Sigmoid colon (tissue), 7 donors: Measurements from ENCODE around the gene STX18. TPM values are rescaled to one million over a fixed set of nuclear protein-coding genes. Genes with fewer than 3 reads are reported as not detected.

Experiments used
- DNase-seq: peaks from one replicate; pipeline ENCODE4 v3.0.0-alpha.2; 2019
- H3K27ac ChIP-seq, 4 donors: fragments of 200-600 bp; sonication (generic); one replicate each; pipeline ENCODE4 v1.5.1; 2016 to 2019; ENCODE audit warnings: mild to moderate bottlenecking in 1 of 4
- H3K27me3 ChIP-seq, 3 donors: fragments of 200-600 bp; sonication (generic); one replicate each; pipeline ENCODE4 v1.5.1; 2019; ENCODE audit warnings: mild to moderate bottlenecking in 1 of 3
- H3K36me3 ChIP-seq, 4 donors: fragments of 200-600 bp; sonication (generic); one replicate each; pipeline ENCODE4 v1.5.1; 2016 to 2019
- H3K4me1 ChIP-seq, 4 donors: fragments of 200-600 bp; sonication (generic); one replicate each; pipeline ENCODE4 v1.5.1; 2017 to 2019
- H3K4me3 ChIP-seq, 4 donors: fragments of 200-600 bp; sonication (generic); one replicate each; pipeline ENCODE4 v1.5.1; 2017 to 2019; ENCODE audit warnings: mild to moderate bottlenecking in 2 of 4, moderate library complexity in 1 of 4
- H3K9me3 ChIP-seq, 4 donors: fragments of 200-600 bp in 3 of 4; sonication (generic) in 3 of 4; one replicate each; pipeline versions ENCODE4 v1.5.1 to v1.6.1; 2013 to 2019
- EP300 ChIP-seq, 4 donors: sonication (generic); formaldehyde crosslinking; IDR thresholded peaks; one replicate each; pipeline ENCODE4 v1.6.1; 2017; ENCODE audit warnings: antibody characterized with exemption in 4 of 4
- POLR2A ChIP-seq, 2 donors: fragments of 450-650 bp; IDR thresholded peaks; one replicate each; pipeline ENCODE4 v1.6.1; 2016; ENCODE audit warnings: antibody characterized with exemption in 2 of 2, mild to moderate bottlenecking in 2 of 2, moderate library complexity in 2 of 2
- POLR2AphosphoS5 ChIP-seq, 4 donors: sonication (generic); formaldehyde crosslinking; IDR thresholded peaks; one replicate each; pipeline ENCODE4 v1.6.1; 2017; ENCODE audit warnings: antibody characterized with exemption in 4 of 4
- WGBS, 2 donors: extraction: QIAGEN DNeasy Blood & Tissue Kit; methylation state at CpG; one replicate each; pipeline ENCODE4 v1.1.7; 2013; 5-methylcytosine and 5-hydroxymethylcytosine counted together
- intact Hi-C: fragments of 100-400 bp; cut with DNase I; formaldehyde crosslinking; loops from one replicate; pipeline ENCODE4 v1.15.1; 2023
- polyA plus RNA-seq, 3 donors: library from polyadenylated mRNA; stranded (reverse); fragments of 200-250 nt; gene quantifications; one replicate each; pipeline ENCODE4 v1.2.3, GENCODE V29; 2013
- total RNA-seq, 4 donors: library from RNA; depleted of rRNA; stranded (reverse); fragments of >200 nt; gene quantifications; one replicate each; pipeline ENCODE4 v1.1.0, GENCODE V29; 2016
- TF ChIP-seq, protein P1 (sequence below), 4 experiments: fragments of 450-650 bp in 3 of 4; fragments of 200-600 bp in 1 of 4; IDR thresholded peaks; one replicate each; pipeline ENCODE4 v1.5.1; 2016 to 2019; ENCODE audit warnings: antibody characterized with exemption in 4 of 4, mild to moderate bottlenecking in 3 of 4, moderate library complexity in 2 of 4
- donor health status: healthy with polysubstance abuse.
- donor health status: Bipolar disorder and iron deficiency.
- donor health status: healthy.

Gene STX18
- total and polyA plus RNA-seq, 7 donors = 23.5 to 45.1 (median 26.3) TPM

DNA sequence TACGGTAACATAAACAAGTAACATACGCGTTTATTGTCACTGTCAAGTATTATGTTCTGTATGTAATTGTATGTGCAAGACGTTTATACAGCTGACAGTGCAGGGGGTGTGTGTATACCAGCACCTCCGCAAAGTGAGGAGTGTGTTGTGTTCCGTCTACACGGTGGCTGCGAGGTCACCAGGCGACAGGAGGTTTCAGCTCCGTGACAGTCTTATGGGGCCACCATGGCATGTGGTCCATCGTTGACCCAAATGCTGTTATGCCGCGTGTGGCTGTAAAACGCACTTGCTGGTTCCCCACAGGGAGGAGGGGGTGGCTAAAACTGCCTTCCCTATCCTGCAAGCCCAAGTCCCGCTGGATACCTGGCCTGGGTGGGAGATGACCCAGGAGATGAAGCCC, 129.9 kb downstream of the STX18 start:
- no peak for TF ChIP-seq POLR2A (IDR thresholded peaks at IDR 0.05)
- TF ChIP-seq EP300 (IDR thresholded peaks at IDR 0.05) = no peak
- no peak for TF ChIP-seq POLR2AphosphoS5 (IDR thresholded peaks at IDR 0.05)
- TF ChIP-seq, protein P1, sequence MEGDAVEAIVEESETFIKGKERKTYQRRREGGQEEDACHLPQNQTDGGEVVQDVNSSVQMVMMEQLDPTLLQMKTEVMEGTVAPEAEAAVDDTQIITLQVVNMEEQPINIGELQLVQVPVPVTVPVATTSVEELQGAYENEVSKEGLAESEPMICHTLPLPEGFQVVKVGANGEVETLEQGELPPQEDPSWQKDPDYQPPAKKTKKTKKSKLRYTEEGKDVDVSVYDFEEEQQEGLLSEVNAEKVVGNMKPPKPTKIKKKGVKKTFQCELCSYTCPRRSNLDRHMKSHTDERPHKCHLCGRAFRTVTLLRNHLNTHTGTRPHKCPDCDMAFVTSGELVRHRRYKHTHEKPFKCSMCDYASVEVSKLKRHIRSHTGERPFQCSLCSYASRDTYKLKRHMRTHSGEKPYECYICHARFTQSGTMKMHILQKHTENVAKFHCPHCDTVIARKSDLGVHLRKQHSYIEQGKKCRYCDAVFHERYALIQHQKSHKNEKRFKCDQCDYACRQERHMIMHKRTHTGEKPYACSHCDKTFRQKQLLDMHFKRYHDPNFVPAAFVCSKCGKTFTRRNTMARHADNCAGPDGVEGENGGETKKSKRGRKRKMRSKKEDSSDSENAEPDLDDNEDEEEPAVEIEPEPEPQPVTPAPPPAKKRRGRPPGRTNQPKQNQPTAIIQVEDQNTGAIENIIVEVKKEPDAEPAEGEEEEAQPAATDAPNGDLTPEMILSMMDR (IDR thresholded peaks at IDR 0.05) = no peak
- no peak overlapping the region for H3K4me3 ChIP-seq
- no peak for DNase-seq
- intact Hi-C loops = no loop called here
- H3K36me3 ChIP-seq = peaks cover 0 to 6% (median 0%) of the 10 kb centered on the region in 4 donors
- H3K27me3 ChIP-seq = peaks cover 0 to 13% (median 2%) of the 10 kb centered on the region in 3 donors
- 82% methylated on average over 15 of the region's 15 CpGs for WGBS, 2 donors
- H3K9me3 ChIP-seq = no peaks in the 10 kb centered on the region
- H3K4me1 ChIP-seq = no peaks in the 10 kb centered on the region
- no peak overlapping the region for H3K27ac ChIP-seq

DNA sequence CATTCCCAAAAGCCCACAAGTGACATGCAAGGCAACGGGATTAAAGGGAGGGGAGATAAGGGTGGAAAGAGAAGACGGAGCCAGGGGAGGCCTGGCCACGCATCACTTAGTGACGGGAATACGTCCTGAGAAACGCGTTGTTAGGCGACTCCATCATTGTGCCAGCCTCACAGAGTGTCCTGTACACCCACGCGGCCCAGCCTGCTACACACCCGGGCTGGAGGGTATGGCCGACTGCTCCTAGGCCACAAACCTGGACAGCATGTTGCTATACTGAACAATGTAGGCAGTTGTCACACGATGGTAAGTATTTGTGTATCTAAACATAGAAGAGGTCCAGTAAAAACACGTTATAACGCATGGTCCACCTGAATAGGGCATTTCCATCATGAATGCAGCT, 131.6 kb downstream of the STX18 start:
- Histone ChIP-seq H3K36me3 (no peaks in the 10 kb centered on the region), H3K9me3 (no peaks in the 10 kb centered on the region), H3K27ac (no peak overlapping the region), H3K4me3 (no peak overlapping the region), H3K27me3 (peaks cover 0 to 25% (median 7%) of the 10 kb centered on the region in 3 donors), H3K4me1 (no peaks in the 10 kb centered on the region)
- TF ChIP-seq, protein P1 (IDR thresholded peaks at IDR 0.05) = no peak
- no peak for TF ChIP-seq POLR2AphosphoS5 (IDR thresholded peaks at IDR 0.05)
- intact Hi-C loops = no loop called here
- WGBS, 2 donors = 87 to 91% methylated on average over 15 of the region's 15 CpGs
- DNase-seq = no peak

DNA sequence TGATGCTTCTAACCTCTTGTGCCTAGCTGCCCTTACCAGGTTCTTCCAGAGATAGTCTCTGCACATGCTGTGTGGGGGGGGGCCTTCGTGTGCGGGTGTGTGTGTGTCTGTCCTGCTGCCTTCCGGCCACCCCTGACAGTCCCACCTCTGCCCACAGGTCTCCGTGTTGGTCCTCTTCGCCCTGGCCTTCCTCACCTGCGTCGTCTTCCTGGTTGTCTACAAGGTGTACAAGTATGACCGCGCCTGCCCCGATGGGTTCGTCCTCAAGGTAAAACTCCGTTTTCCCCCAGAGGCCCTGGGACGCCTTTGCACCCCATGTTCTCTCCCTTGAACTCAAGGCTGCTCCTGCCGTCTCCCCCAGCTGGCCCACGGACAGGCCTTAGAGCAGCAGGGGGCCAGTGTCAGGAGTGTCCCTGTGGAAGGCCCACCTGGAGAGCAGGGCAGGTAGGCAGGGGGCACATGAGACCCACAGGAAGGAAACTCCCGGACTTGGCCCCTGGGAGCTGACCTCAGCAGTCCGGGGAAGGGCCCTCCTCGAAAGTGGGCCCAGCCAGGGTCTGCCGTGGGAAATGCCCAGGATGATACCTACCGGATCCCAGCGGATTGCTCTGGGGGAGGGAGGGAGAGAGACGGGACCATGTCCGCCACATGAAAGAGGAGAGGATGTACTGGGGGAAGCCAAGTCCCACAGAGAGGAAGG, 132.3 kb downstream of the STX18 start:
- 85 to 89% methylated on average over 23 of the region's 23 CpGs for WGBS, 2 donors
- no peak for DNase-seq

DNA sequence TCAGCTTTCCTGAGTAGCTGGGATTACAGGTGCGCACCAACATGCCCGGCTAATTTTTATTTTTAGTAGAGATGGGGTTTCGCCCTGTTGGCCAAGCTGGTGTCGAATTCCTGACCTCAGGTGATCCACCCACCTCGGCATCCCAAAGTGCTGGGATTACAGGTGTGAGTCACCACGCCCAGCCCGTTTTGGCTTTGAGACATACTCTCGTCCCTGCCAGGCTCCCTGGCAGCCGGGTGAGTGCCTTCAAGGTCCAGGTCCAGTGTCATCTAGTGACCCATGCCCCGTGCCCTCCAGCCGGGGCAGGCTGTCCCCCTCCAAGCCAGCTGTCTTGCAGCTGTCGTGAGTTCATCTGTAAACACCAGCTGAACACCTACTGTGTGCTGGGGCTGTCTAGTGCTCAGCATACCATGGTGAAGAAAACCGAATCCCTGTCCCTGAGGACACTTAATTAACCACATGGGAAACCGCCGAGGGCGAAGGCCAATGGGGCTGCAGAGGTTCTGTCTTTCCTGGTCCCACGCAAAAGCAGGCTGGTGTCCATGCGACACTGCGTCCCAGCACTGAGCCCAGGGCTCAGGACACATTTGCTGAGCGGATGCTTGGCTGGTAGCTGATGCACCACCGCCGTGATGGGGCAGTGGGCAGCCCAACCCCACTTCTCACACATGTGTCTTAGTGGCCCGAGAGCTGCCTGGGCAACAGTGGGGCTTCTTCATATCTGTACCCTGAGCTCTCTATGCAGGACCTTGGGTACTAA, 133.1 kb downstream of the STX18 start:
- TF ChIP-seq EP300 (IDR thresholded peaks at IDR 0.05) (no peak), POLR2A (IDR thresholded peaks at IDR 0.05) (no peak)
- TF ChIP-seq, protein P1 (IDR thresholded peaks at IDR 0.05) = no peak
- intact Hi-C loops = no loop called here
- Histone ChIP-seq H3K4me3 (no peak overlapping the region), H3K27ac (no peak overlapping the region), H3K36me3 (no peaks in the 10 kb centered on the region), H3K9me3 (no peaks in the 10 kb centered on the region), H3K4me1 (no peaks in the 10 kb centered on the region), H3K27me3 (peaks cover 0 to 34% (median 7%) of the 10 kb centered on the region in 3 donors)
- no peak for DNase-seq
- 57 to 79% methylated on average over 23 of the region's 23 CpGs for WGBS, 2 donors

More for the DNA sequence above, 132.3 kb downstream of the STX18 start:
- Histone ChIP-seq H3K4me3 (no peak overlapping the region), H3K27ac (no peak overlapping the region), H3K9me3 (no peaks in the 10 kb centered on the region), H3K4me1 (no peaks in the 10 kb centered on the region), H3K36me3 (no peaks in the 10 kb centered on the region), H3K27me3 (peaks cover 0 to 26% (median 7%) of the 10 kb centered on the region in 3 donors)
- intact Hi-C loops = no loop called here
- TF ChIP-seq EP300 (IDR thresholded peaks at IDR 0.05) = no peak
- no peak for TF ChIP-seq POLR2AphosphoS5 (IDR thresholded peaks at IDR 0.05)
- TF ChIP-seq POLR2A (IDR thresholded peaks at IDR 0.05) = no peak
- TF ChIP-seq, protein P1 (IDR thresholded peaks at IDR 0.05) = no peak
